ENCODE results near the gene ESYT3.
A peak's percentile ranks its signal among the peaks of the same experiment; 100 is the strongest.
"Not testable (repeated sequence)": the region's sequence is repeated elsewhere in the genome, so short reads cannot be mapped to it uniquely, and the experiment has no call there.

The ESYT3 gene

DNA sequence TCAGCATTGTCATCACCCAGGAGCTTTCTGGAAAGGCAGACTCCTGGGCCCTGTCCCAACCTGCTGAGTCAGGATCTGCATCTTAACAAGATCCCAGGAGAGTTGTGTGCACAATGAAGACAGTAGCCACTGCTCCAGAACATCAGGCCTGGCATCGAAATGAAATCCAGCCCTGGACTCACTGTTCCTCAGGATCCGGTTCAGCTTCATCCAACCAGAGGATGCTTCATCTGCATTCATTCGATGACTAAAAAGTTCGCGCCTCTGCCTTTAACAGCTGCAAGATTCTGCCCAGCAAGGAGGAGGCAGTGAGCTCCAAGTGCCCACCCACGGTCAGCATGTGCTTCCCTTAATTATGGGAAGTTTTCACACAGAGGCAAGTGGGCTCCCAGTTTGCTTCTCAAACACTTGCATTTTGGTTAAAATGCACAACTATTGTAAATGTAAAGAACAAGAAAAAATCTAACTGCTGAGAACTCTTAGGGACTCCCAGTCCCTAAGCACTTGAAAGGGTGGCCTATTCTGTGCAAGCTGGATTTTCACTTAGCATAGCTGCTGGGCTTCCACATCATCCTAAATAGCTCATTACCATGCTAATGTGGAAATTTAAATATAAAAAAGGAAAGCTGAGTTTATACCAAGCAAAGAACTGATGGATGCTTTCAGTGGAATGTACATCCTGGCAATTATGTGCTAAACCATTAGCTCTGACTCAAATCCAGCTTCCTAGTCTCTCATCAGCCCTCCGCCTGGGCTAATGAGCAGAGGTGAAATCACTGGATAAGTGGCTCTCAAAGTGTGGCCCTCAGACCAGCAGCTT lies 25.5 kb upstream of the ESYT3 start:
- Histone ChIP-seq H3K4me3 (ENCODE audit: low read depth, low read length) (no peak overlapping the region), H3K36me3 (ENCODE audit: control insufficient read depth in 2 of 2, insufficient read depth in 1 of 2, low read length in 2 of 2) (peaks cover 0 to 9% of the 10 kb centered on the region in 2 experiments; a peak in 1 of 3 replicates), H3K4me1 (ENCODE audit: control insufficient read depth, insufficient read depth, low read length) (no peaks in the 10 kb centered on the region), H3K9me3 (ENCODE audit: control insufficient read depth, insufficient read depth, low read depth, low read length) (no peaks in the 10 kb centered on the region), H3K27ac (ENCODE audit: extremely low read depth, low read depth, low read length) (no peak overlapping the region)
- CTCF ChIA-PET: interaction anchor here (0.5 to 3.9 kb wide), 5 partner anchors 9 to 909 kb away, joined by 3 to 26 read pairs (median 3); partner anchors contain the start of gene MRAS
- POLR2A ChIA-PET: no interaction called here
- no peak for TF ChIP-seq ZNF837 (tag by site-specific recombination; IDR thresholded peaks at IDR 0.05)
- 0 out of 2 replicates have a peak, but pooled peaks have one; percentile 11 for TF ChIP-seq ZFHX2 (tag by site-specific recombination; conservative IDR thresholded peaks at IDR 0.05)

DNA sequence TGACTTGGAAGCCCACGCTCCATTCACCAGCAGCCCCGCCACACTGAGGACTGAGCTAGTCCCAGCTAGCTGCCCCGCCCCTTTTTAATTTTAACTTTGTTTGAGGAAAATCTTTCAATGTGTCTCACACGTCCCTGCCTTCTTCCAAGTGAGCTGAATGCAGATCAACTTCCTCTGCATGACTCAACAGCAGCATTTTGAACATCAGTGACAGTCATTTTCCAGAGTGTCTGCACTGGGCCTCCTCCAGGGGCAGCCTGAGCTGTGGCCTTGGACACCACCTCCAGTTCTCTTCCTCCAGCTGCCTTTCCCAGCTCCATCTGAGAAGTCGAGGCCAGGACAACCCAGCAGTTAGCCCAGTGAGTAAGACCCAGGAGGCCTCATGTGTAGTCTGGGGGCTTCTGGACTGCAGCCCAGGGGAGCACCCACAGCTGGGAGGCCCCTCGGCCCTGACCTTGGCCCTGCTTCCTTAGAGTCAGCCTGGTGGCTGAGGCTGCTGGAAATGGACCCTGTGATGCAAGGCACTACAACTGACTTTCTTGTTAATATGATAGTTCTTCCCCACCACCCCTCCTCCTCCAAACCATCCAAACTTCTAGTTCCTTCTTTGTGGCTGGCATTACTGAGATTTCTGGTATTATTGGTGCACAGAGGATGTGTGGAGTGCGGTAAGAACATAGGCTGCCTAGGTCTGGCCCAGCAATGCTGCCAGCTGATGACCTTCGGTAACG lies 21.4 kb upstream of the ESYT3 start:
- no peak for TF ChIP-seq ZNF121 (tag by site-specific recombination; IDR thresholded peaks at IDR 0.05)
- no peak for TF ChIP-seq GFI1B (tag by site-specific recombination; IDR thresholded peaks at IDR 0.05)
- no peak for TF ChIP-seq ZBTB21 (tag by site-specific recombination; IDR thresholded peaks at IDR 0.05)
- TF ChIP-seq ZFP3 (tag by site-specific recombination; IDR thresholded peaks at IDR 0.05; ENCODE audit: low read depth): no peak
- POLR2A ChIA-PET: interaction anchor here (0.5 kb wide), 1 partner anchor 23 kb away, joined by 8 read pairs; no protein-coding TSS in a partner anchor
- H3K36me3 ChIP-seq (ENCODE audit: control insufficient read depth in 2 of 2, insufficient read depth in 1 of 2, low read length in 2 of 2): no peaks in the 10 kb centered on the region
- CTCF ChIA-PET: interaction anchor here (0.5 to 0.6 kb wide), 2 partner anchors 62 to 444 kb away, joined by 3 to 4 read pairs; no protein-coding TSS in a partner anchor
- H3K9me3 ChIP-seq (ENCODE audit: control insufficient read depth, insufficient read depth, low read depth, low read length): no peaks in the 10 kb centered on the region
- H3K4me3 ChIP-seq (ENCODE audit: low read depth, low read length): no peak overlapping the region
- no peaks in the 10 kb centered on the region for H3K4me1 ChIP-seq (ENCODE audit: control insufficient read depth, insufficient read depth, low read length)
- no peak overlapping the region for H3K27ac ChIP-seq (ENCODE audit: extremely low read depth, low read depth, low read length)

DNA sequence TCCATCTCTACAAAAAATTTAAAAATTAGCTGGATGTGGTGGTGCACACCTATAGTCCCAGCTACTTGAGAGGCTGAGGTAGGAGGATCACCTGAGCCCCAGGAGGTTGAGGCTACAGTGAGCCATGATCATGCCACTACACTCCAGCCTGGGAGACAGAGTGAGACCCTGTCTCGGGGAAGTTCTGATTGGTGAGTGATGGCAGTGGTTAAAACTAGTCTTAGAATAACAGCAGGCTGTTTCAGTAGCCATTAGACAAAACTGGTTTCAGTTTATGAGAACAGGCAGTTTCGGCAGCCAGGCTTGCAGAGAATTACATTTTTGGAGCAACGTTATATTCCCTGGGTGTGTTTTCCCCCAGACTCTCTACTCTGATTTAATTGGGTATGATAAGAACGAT lies 18.2 kb upstream of the ESYT3 start:
- H3K4me3 ChIP-seq (ENCODE audit: low read depth, low read length): not testable (repeated sequence)
- CTCF ChIA-PET: interaction anchor here (0.7 to 3.4 kb wide), 5 partner anchors 8 to 508 kb away, joined by 3 to 26 read pairs (median 13); no protein-coding TSS in a partner anchor

DNA sequence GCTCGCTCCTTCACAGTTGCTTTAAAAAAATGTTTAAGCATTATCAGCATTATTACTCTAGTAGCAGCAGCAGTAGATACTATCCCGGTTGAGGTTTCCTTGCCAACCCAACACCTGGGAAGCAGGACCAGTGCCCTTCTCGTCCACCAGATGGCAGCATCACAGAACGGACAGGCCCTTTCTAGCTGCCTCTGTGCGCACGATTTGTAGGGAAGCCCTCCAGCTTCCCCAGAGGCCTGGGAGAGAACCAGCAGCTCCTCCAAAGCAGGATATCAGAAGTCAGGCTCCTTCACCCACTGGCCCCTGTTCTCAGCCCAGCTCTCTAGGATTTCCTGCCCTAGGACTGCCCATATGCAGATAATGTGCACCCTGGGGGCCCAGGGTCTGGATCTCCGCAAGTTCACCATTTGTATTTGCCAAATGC lies 16.8 kb upstream of the ESYT3 start:
- H3K4me1 ChIP-seq (ENCODE audit: control insufficient read depth, insufficient read depth, low read length): no peaks in the 10 kb centered on the region
- H3K27ac ChIP-seq (ENCODE audit: extremely low read depth, low read depth, low read length): no peak overlapping the region
- H3K36me3 ChIP-seq (ENCODE audit: control insufficient read depth in 2 of 2, insufficient read depth in 1 of 2, low read length in 2 of 2): no peaks in the 10 kb centered on the region
- ChIA-PET POLR2A (interaction anchor here (1.0 kb wide), 1 partner anchor 57 kb away, joined by 3 read pairs; no protein-coding TSS in a partner anchor), CTCF (interaction anchor here (0.6 to 3.4 kb wide), 34 partner anchors 9 to 936 kb away, joined by 3 to 26 read pairs (median 3); partner anchors contain the start of genes CEP70 and ESYT3)
- no peaks in the 10 kb centered on the region for H3K9me3 ChIP-seq (ENCODE audit: control insufficient read depth, insufficient read depth, low read depth, low read length)
- H3K4me3 ChIP-seq (ENCODE audit: low read depth, low read length): no peak overlapping the region
- TF ChIP-seq GLI2 (tag by site-specific recombination; IDR thresholded peaks at IDR 0.05; ENCODE audit: borderline replicate concordance, low read depth): no peak
- peak; percentile 60 for TF ChIP-seq ZNF654 (tag by site-specific recombination; IDR thresholded peaks at IDR 0.05; ENCODE audit: low read depth)
- 0 out of 2 replicates have a peak, but pooled peaks have one; percentile 33 for TF ChIP-seq IKZF3 (tag by site-specific recombination; IDR thresholded peaks at IDR 0.05)
- TF ChIP-seq, protein P1, sequence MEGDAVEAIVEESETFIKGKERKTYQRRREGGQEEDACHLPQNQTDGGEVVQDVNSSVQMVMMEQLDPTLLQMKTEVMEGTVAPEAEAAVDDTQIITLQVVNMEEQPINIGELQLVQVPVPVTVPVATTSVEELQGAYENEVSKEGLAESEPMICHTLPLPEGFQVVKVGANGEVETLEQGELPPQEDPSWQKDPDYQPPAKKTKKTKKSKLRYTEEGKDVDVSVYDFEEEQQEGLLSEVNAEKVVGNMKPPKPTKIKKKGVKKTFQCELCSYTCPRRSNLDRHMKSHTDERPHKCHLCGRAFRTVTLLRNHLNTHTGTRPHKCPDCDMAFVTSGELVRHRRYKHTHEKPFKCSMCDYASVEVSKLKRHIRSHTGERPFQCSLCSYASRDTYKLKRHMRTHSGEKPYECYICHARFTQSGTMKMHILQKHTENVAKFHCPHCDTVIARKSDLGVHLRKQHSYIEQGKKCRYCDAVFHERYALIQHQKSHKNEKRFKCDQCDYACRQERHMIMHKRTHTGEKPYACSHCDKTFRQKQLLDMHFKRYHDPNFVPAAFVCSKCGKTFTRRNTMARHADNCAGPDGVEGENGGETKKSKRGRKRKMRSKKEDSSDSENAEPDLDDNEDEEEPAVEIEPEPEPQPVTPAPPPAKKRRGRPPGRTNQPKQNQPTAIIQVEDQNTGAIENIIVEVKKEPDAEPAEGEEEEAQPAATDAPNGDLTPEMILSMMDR (tag by site-specific recombination; IDR thresholded peaks at IDR 0.05): peak; percentile 68
- no peak for TF ChIP-seq OSR2 (tag by site-specific recombination; IDR thresholded peaks at IDR 0.05)

More for the DNA sequence above, 18.2 kb upstream of the ESYT3 start:
- H3K9me3 ChIP-seq (ENCODE audit: control insufficient read depth, insufficient read depth, low read depth, low read length); H3K4me1 ChIP-seq (ENCODE audit: control insufficient read depth, insufficient read depth, low read length); POLR2A ChIA-PET; H3K27ac ChIP-seq (ENCODE audit: extremely low read depth, low read depth, low read length); H3K36me3 ChIP-seq (ENCODE audit: control insufficient read depth in 2 of 2, insufficient read depth in 1 of 2, low read length in 2 of 2): not testable (repeated sequence)
